GM12891 (cell line): ENCODE measurements around the gene CDK17.
"Not testable (repeated sequence)": the region's sequence is repeated elsewhere in the genome, so short reads cannot be mapped to it uniquely, and the experiment has no call there.

Experiments used
- POLR2A ChIP-seq: IDR thresholded peaks from 2 replicates; pipeline ENCODE4 v1.6.1; 2011; ENCODE audit warnings: low read depth, low read length, control low read depth
- POLR2AphosphoS5 ChIP-seq: IDR thresholded peaks from 2 replicates; pipeline ENCODE4 v1.6.1; 2011; ENCODE audit warnings: low read depth, low read length, control low read depth

DNA sequence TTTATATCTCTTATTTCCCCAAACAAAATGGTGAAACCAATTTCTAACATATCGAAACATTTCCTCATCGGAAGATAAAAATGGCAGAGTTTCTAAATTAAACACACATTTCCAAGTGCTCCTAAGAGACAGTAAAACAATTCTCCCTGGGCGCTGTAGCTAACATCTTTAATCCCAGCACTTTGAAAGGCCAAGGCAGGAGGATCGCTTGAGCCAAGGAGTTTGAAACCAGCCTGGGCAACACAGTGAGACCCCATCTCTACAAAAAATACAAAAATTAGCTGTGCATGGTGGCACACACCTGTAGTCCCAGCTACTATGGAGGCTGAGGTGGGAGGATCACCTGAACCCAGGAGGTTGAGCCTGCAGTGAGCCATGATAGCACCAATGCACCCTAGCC is 20.5 kb downstream of the CDK17 start:
- TF ChIP-seq POLR2A, POLR2AphosphoS5: not testable (repeated sequence)
